Activated CD4-positive, alpha-beta T cell treated with anti-CD3 and anti-CD28 coated beads for 36 hours (primary cell): ENCODE results near the gene MGAT5. TPM values are rescaled to one million over a fixed set of nuclear protein-coding genes. Genes with fewer than 3 reads are reported as not detected.

Experiments used
- ATAC-seq: fragments of 200-7000 bp; cut with Tn5 transposase; one replicate; pipeline ENCODE4 v1.10.0; 2021; ENCODE audit warnings: mild to moderate bottlenecking, moderate library complexity
- CTCF ChIA-PET: fragments of 350-600 bp; sonication (Branson Sonifier 250); formaldehyde crosslinking; loops from one replicate; lab custom pipeline; 2021; ENCODE audit warnings: antibody characterized with exemption; lab: Charles Lee
- POLR2A ChIA-PET: fragments of 350-600 bp; sonication (Branson Sonifier 250); formaldehyde crosslinking; loops from one replicate; lab custom pipeline; 2021; ENCODE audit warnings: antibody characterized with exemption, inconsistent platforms; lab: Charles Lee
- DNase-seq: peaks from one replicate; pipeline ENCODE4 v3.0.0-alpha.2; 2020
- H3K27ac Mint-ChIP-seq: one replicate; pipeline ENCODE4 v1.8.0; 2021; ENCODE audit warnings: mixed read lengths
- H3K27me3 Mint-ChIP-seq: one replicate; pipeline ENCODE4 v1.8.0; 2021; ENCODE audit warnings: mixed read lengths
- H3K36me3 Mint-ChIP-seq: one replicate; pipeline ENCODE4 v1.8.0; 2021; ENCODE audit warnings: low read depth, mixed read lengths
- H3K4me1 Mint-ChIP-seq: one replicate; pipeline ENCODE4 v1.8.0; 2021; ENCODE audit warnings: mixed read lengths
- H3K4me3 Mint-ChIP-seq: one replicate; pipeline ENCODE4 v1.8.0; 2021; ENCODE audit warnings: mild to moderate bottlenecking, moderate library complexity, mixed read lengths
- H3K9me3 Mint-ChIP-seq: one replicate; pipeline ENCODE4 v1.8.0; 2021; ENCODE audit warnings: low read depth, mixed read lengths
- intact Hi-C, 2 experiments: fragments of 100-400 bp; cut with DNase I in 1 of 2; cut with micrococcal nuclease in 1 of 2; formaldehyde crosslinking; loops; one replicate each; pipeline versions ENCODE4 v1.14.2 to v1.15.1; 2022 to 2024; cut with DNase I, micrococcal nuclease
- total RNA-seq, 2 experiments: library from RNA; stranded (reverse); gene quantifications; one replicate each; pipeline ENCODE4 v1.2.3, GENCODE V29; 2021

MGAT5 gene
- 10 to 100 TPM; 22.2 to 25.7 TPM for total RNA-seq

GRCh38 chr2:134253804-134254203, at the start of gene MGAT5:
TSS of gene MGAT5 (plus strand) at chr2:134254072. CDS start at chr2:134254404, 332 bp downstream.
- DNase-seq: no peak
- H3K9me3 Mint-ChIP-seq: no peaks in the 10 kb centered on the region
- POLR2A ChIA-PET: interaction anchor here (1.7 kb wide), 1 partner anchor 36 kb away, joined by 4 read pairs; no protein-coding TSS in a partner anchor
- H3K27me3 Mint-ChIP-seq: peaks cover 4% of the 10 kb centered on the region
- CTCF ChIA-PET: interaction anchor here (0.6 to 1.7 kb wide), 4 partner anchors 9 to 158 kb away, joined by 3 to 6 read pairs (median 4); no protein-coding TSS in a partner anchor
- H3K27ac Mint-ChIP-seq: no peak within 1 kb of the TSS
- intact Hi-C loops: loop anchor here (1.0 to 10.0 kb wide), 8 partner anchors 21 to 661 kb away; partner anchors contain the start of gene CCNT2 (in 1 of the 2)
- no peak within 1 kb of the TSS for H3K4me3 Mint-ChIP-seq
- H3K36me3 Mint-ChIP-seq: peaks cover 19% of the 10 kb centered on the region
- H3K4me1 Mint-ChIP-seq: peaks cover 90% of the 10 kb centered on the region
- no peak for ATAC-seq

GRCh38 chr2:134205087-134205486, 48.8 kb upstream of the MGAT5 start:
- H3K4me3 Mint-ChIP-seq: no peak overlapping the region
- DNase-seq: no peak
- no peak for ATAC-seq
- intact Hi-C loops: loop anchor here (5.0 kb wide), 2 partner anchors 88 to 318 kb away; no protein-coding TSS in a partner anchor
- no peak overlapping the region for H3K27ac Mint-ChIP-seq
- H3K4me1 Mint-ChIP-seq: peaks cover 22% of the 10 kb centered on the region
- H3K9me3 Mint-ChIP-seq: no peaks in the 10 kb centered on the region
- CTCF ChIA-PET: interaction anchor here (1.0 to 6.0 kb wide), 6 partner anchors 9 to 86 kb away, joined by 3 to 73 read pairs (median 4); no protein-coding TSS in a partner anchor
- POLR2A ChIA-PET: interaction anchor here (1.4 kb wide), 1 partner anchor 12 kb away, joined by 4 read pairs; no protein-coding TSS in a partner anchor
- H3K36me3 Mint-ChIP-seq: no peaks in the 10 kb centered on the region
- H3K27me3 Mint-ChIP-seq: no peaks in the 10 kb centered on the region

- no peak overlapping the region for H3K4me3 Mint-ChIP-seq
- H3K4me1 Mint-ChIP-seq: peaks cover 18% of the 10 kb centered on the region
- H3K27ac Mint-ChIP-seq: no peak overlapping the region
- ATAC-seq (no peak), DNase-seq (no peak)
- POLR2A ChIA-PET: interaction anchor here (1.4 kb wide), 1 partner anchor 12 kb away, joined by 4 read pairs; no protein-coding TSS in a partner anchor
- no peaks in the 10 kb centered on the region for H3K9me3 Mint-ChIP-seq
- H3K27me3 Mint-ChIP-seq: no peaks in the 10 kb centered on the region
- intact Hi-C loops: loop anchor here (5.0 kb wide), 2 partner anchors 89 to 319 kb away; no protein-coding TSS in a partner anchor
- H3K36me3 Mint-ChIP-seq: no peaks in the 10 kb centered on the region
- CTCF ChIA-PET: interaction anchor here (0.5 to 6.0 kb wide), 15 partner anchors 8 to 206 kb away, joined by 3 to 73 read pairs (median 5); no protein-coding TSS in a partner anchor
Observed at GRCh38 chr2:134206031-134206430, 47.8 kb upstream of the MGAT5 start.

GRCh38 chr2:134206573-134206972, 47.3 kb upstream of the MGAT5 start:
- H3K27me3 Mint-ChIP-seq: no peaks in the 10 kb centered on the region
- H3K4me1 Mint-ChIP-seq: peaks cover 14% of the 10 kb centered on the region
- H3K9me3 Mint-ChIP-seq: no peaks in the 10 kb centered on the region
- intact Hi-C loops: loop anchor here (5.0 kb wide), 2 partner anchors 89 to 319 kb away; no protein-coding TSS in a partner anchor
- no peaks in the 10 kb centered on the region for H3K36me3 Mint-ChIP-seq
- ChIA-PET CTCF (interaction anchor here (0.6 to 6.0 kb wide), 16 partner anchors 8 to 205 kb away, joined by 3 to 73 read pairs (median 6); no protein-coding TSS in a partner anchor), POLR2A (interaction anchor here (0.6 to 1.4 kb wide), 2 partner anchors 11 to 1689 kb away, joined by 4 to 5 read pairs; no protein-coding TSS in a partner anchor)
- peak; percentile 36 for DNase-seq
- H3K27ac Mint-ChIP-seq: peak overlapping the region; percentile 37
- H3K4me3 Mint-ChIP-seq: no peak overlapping the region
- ATAC-seq: peak; percentile 58

GRCh38 chr2:134207589-134208209, 46.2 kb upstream of the MGAT5 start:
- CTCF ChIA-PET: interaction anchor here (0.7 to 6.0 kb wide), 25 partner anchors 9 to 324 kb away, joined by 3 to 73 read pairs (median 6); no protein-coding TSS in a partner anchor
- peak; percentile 82 for DNase-seq
- intact Hi-C loops: loop anchor here (5.0 kb wide), 2 partner anchors 90 to 320 kb away; no protein-coding TSS in a partner anchor
- Mint-ChIP-seq H3K36me3 (no peaks in the 10 kb centered on the region), H3K4me3 (no peak overlapping the region), H3K4me1 (peaks cover 5% of the 10 kb centered on the region), H3K27me3 (no peaks in the 10 kb centered on the region), H3K9me3 (no peaks in the 10 kb centered on the region), H3K27ac (no peak overlapping the region)
- peak; percentile 87 for ATAC-seq
- POLR2A ChIA-PET: no interaction called here

- ChIA-PET POLR2A (no interaction called here), CTCF (interaction anchor here (1.1 to 6.0 kb wide), 7 partner anchors 8 to 203 kb away, joined by 3 to 73 read pairs (median 7); no protein-coding TSS in a partner anchor)
- Mint-ChIP-seq H3K27ac (no peak overlapping the region), H3K4me3 (no peak overlapping the region), H3K9me3 (no peaks in the 10 kb centered on the region), H3K27me3 (no peaks in the 10 kb centered on the region), H3K36me3 (no peaks in the 10 kb centered on the region), H3K4me1 (peaks cover 2% of the 10 kb centered on the region)
- intact Hi-C loops: loop anchor here (5.0 kb wide), 2 partner anchors 92 to 322 kb away; no protein-coding TSS in a partner anchor
- ATAC-seq (no peak), DNase-seq (no peak)
Observed at GRCh38 chr2:134208825-134209224, 45.0 kb upstream of the MGAT5 start.

- intact Hi-C loops: no loop called here
- DNase-seq: no peak
- Mint-ChIP-seq H3K4me3 (no peak overlapping the region), H3K4me1 (peaks cover 23% of the 10 kb centered on the region), H3K27me3 (no peaks in the 10 kb centered on the region), H3K27ac (no peak overlapping the region), H3K36me3 (peaks cover 3% of the 10 kb centered on the region), H3K9me3 (peaks cover 9% of the 10 kb centered on the region)
- CTCF ChIA-PET: no interaction called here
- no peak for ATAC-seq
- POLR2A ChIA-PET: no interaction called here
Observed at GRCh38 chr2:134212746-134213145, 41.1 kb upstream of the MGAT5 start.

GRCh38 chr2:134216152-134216829, 37.6 kb upstream of the MGAT5 start:
- peak overlapping the region; percentile 90 for H3K27ac Mint-ChIP-seq
- no peak for ATAC-seq

GRCh38 chr2:134217351-134217750, 36.5 kb upstream of the MGAT5 start:
- DNase-seq: no peak
- no peak for ATAC-seq
- Mint-ChIP-seq H3K27ac (peak overlapping the region; percentile 90), H3K4me3 (peak overlapping the region; percentile 43), H3K4me1 (peaks cover 63% of the 10 kb centered on the region), H3K9me3 (peaks cover 9% of the 10 kb centered on the region), H3K36me3 (peaks cover 3% of the 10 kb centered on the region), H3K27me3 (no peaks in the 10 kb centered on the region)
- intact Hi-C loops: loop anchor here in 1 of 2 experiments (5.0 kb wide), 2 partner anchors 35 to 85 kb away; partner anchors contain the start of gene MGAT5
- POLR2A ChIA-PET: interaction anchor here (0.6 to 1.8 kb wide), 9 partner anchors 12 to 488 kb away, joined by 3 to 8 read pairs (median 4); no protein-coding TSS in a partner anchor
- CTCF ChIA-PET: interaction anchor here (1.0 to 6.8 kb wide), 5 partner anchors 10 to 99 kb away, joined by 3 to 40 read pairs (median 13); no protein-coding TSS in a partner anchor

More at GRCh38 chr2:134216152-134216829, 37.6 kb upstream of the MGAT5 start:
- H3K4me1 Mint-ChIP-seq: peaks cover 56% of the 10 kb centered on the region
- peak; percentile 47 for DNase-seq
- H3K27me3 Mint-ChIP-seq: no peaks in the 10 kb centered on the region
- H3K36me3 Mint-ChIP-seq: peaks cover 3% of the 10 kb centered on the region
- H3K4me3 Mint-ChIP-seq: peak overlapping the region; percentile 6
- H3K9me3 Mint-ChIP-seq: peaks cover 9% of the 10 kb centered on the region
- intact Hi-C loops: loop anchor here in 1 of 2 experiments (5.0 kb wide), 2 partner anchors 36 to 86 kb away; partner anchors contain the start of gene MGAT5
- ChIA-PET POLR2A (no interaction called here), CTCF (interaction anchor here (0.8 to 6.8 kb wide), 11 partner anchors 9 to 98 kb away, joined by 3 to 40 read pairs (median 7); no protein-coding TSS in a partner anchor)

- Mint-ChIP-seq H3K27ac (peak overlapping the region; percentile 90), H3K4me1 (peaks cover 63% of the 10 kb centered on the region), H3K36me3 (peaks cover 3% of the 10 kb centered on the region), H3K4me3 (peak overlapping the region; percentile 22), H3K9me3 (peaks cover 9% of the 10 kb centered on the region), H3K27me3 (no peaks in the 10 kb centered on the region)
- ATAC-seq (peak; percentile 88), DNase-seq (peak; percentile 56)
- intact Hi-C loops: loop anchor here (1.0 to 5.0 kb wide), 8 partner anchors 9 to 100 kb away; partner anchors contain the start of gene MGAT5 (in 1 of the 2)
- ChIA-PET POLR2A (interaction anchor here (0.6 to 1.8 kb wide), 9 partner anchors 12 to 488 kb away, joined by 3 to 8 read pairs (median 4); no protein-coding TSS in a partner anchor), CTCF (interaction anchor here (1.0 to 6.8 kb wide), 8 partner anchors 10 to 194 kb away, joined by 3 to 40 read pairs (median 6); no protein-coding TSS in a partner anchor)
Observed at GRCh38 chr2:134217924-134218323, 35.9 kb upstream of the MGAT5 start.
